Brain pericyte (primary cell): ENCODE measurements around the gene ARHGAP6.
"Not testable (repeated sequence)": the region's sequence is repeated elsewhere in the genome, so short reads cannot be mapped to it uniquely, and the experiment has no call there.

ENCODE experiments used
- DNase-seq: peaks from one replicate; pipeline ENCODE4 v3.0.0-alpha.2; 2012; ENCODE audit warnings: low read depth, low spot score

The ARHGAP6 gene

GRCh38 chrX:11361666-11362065 lies 304.1 kb downstream of the ARHGAP6 start:
- DNase-seq = not testable (repeated sequence)

- DNase-seq = not testable (repeated sequence)
Measured at GRCh38 chrX:11355944-11356343, 309.8 kb downstream of the ARHGAP6 start.

- no peak for DNase-seq
Measured at GRCh38 chrX:11355259-11355909, 310.3 kb downstream of the ARHGAP6 start.

GRCh38 chrX:11352296-11352741 lies 313.4 kb downstream of the ARHGAP6 start:
- no peak for DNase-seq

GRCh38 chrX:11351375-11352295 lies 314.1 kb downstream of the ARHGAP6 start:
- peak; percentile 51 for DNase-seq

GRCh38 chrX:11349661-11350337 lies 315.9 kb downstream of the ARHGAP6 start:
- DNase-seq = no peak

- no peak for DNase-seq
Measured at GRCh38 chrX:11349020-11349419, 316.7 kb downstream of the ARHGAP6 start.

GRCh38 chrX:11347300-11347699 lies 318.4 kb downstream of the ARHGAP6 start:
- no peak for DNase-seq

GRCh38 chrX:11346121-11346682 lies 319.5 kb downstream of the ARHGAP6 start:
- DNase-seq = no peak

- DNase-seq = no peak
Measured at GRCh38 chrX:11342673-11343072, 323.0 kb downstream of the ARHGAP6 start.

GRCh38 chrX:11341274-11342201 lies 324.2 kb downstream of the ARHGAP6 start:
- peak; percentile 74 for DNase-seq

- DNase-seq = no peak
Measured at GRCh38 chrX:11337292-11338009, 328.3 kb downstream of the ARHGAP6 start.

GRCh38 chrX:11336201-11336600 lies 329.5 kb downstream of the ARHGAP6 start:
- no peak for DNase-seq

GRCh38 chrX:11334165-11334564 lies 331.6 kb downstream of the ARHGAP6 start:
- DNase-seq = no peak

GRCh38 chrX:11331788-11332187 lies 333.9 kb downstream of the ARHGAP6 start:
- no peak for DNase-seq

- DNase-seq = no peak
Measured at GRCh38 chrX:11329021-11329420, 336.7 kb downstream of the ARHGAP6 start.

- DNase-seq = no peak
Measured at GRCh38 chrX:11328134-11328533, 337.6 kb downstream of the ARHGAP6 start.

- DNase-seq = no peak
Measured at GRCh38 chrX:11321986-11322385, 343.7 kb downstream of the ARHGAP6 start.

- DNase-seq = no peak
Measured at GRCh38 chrX:11319806-11320520, 345.8 kb downstream of the ARHGAP6 start.
